ENCODE measurements around the gene PIPOX. TPM values are rescaled to one million over a fixed set of nuclear protein-coding genes. Genes with fewer than 3 reads are reported as not detected.

Gene PIPOX
- total and polyA plus RNA-seq, 2 of the 13 experiments (the other 11 are each of a cell fraction or from before 2014, with no cell fraction given), result 87.3 to 154 TPM

- peaks cover 74% of the 10 kb centered on the region for H3K4me1 ChIP-seq (ENCODE audit: insufficient read depth, low read length)
- intact Hi-C loops (cut with micrococcal nuclease; ENCODE audit: unreplicated experiment), result loop anchor here (5.0 kb wide), 1 partner anchor 36 kb away; no protein-coding TSS in a partner anchor
- POLR2A ChIA-PET, result no interaction called here
- H3K79me2 ChIP-seq (ENCODE audit: insufficient read depth, low read length), result peaks cover 29% of the 10 kb centered on the region
- H4K20me1 ChIP-seq (ENCODE audit: insufficient read depth, low read length), result no peaks in the 10 kb centered on the region
- no peak for DNase-seq (ENCODE audit: low spot score)
- H3K9me3 ChIP-seq (ENCODE audit: low read length), result no peaks in the 10 kb centered on the region
- no peak overlapping the region for H3K27ac ChIP-seq (ENCODE audit: extremely low read length, insufficient read depth, low read length)
- H3K4me2 ChIP-seq (ENCODE audit: low read depth, low read length), result peak overlapping the region; percentile 93; the same call in 1 of the 2 replicates
- no TSS peak for BruUV-seq (replicated peaks)
- no peak for FAIRE-seq
- peaks cover 3 to 7% of the 10 kb centered on the region in 2 experiments; a peak in 2 of 5 replicates for H3K36me3 ChIP-seq (replicated peaks in 1 of 2; ENCODE audit: control insufficient read depth in 1 of 2, insufficient read depth in 2 of 2, low read length in 2 of 2)
- H3K4me3 ChIP-seq (replicated peaks in 1 of 3; ENCODE audit: insufficient read depth in 1 of 3, low read depth in 2 of 3, low read length in 3 of 3), result no peak overlapping the region
- CTCF ChIA-PET (ENCODE audit: low intra/inter-chr PET ratio, low total read pairs), result no interaction called here
- peaks cover 0 to 9% of the 10 kb centered on the region in 2 experiments; a peak in 1 of 5 replicates for H3K27me3 ChIP-seq (ENCODE audit: control insufficient read depth in 1 of 2, insufficient read depth in 2 of 2, low read length in 2 of 2)
- H3K9ac ChIP-seq (ENCODE audit: insufficient read depth, low read depth, low read length), result no peak overlapping the region
- no peak overlapping the region for H2AFZ ChIP-seq (ENCODE audit: low read length)
- no peak for ATAC-seq
- TF ChIP-seq ZNF580 (CRISPR knock-in tag; IDR thresholded peaks at IDR 0.05; ENCODE audit: borderline replicate concordance, low read depth) (no peak), CREM (IDR thresholded peaks at IDR 0.05) (no peak), CREM (CRISPR knock-in tag; IDR thresholded peaks at IDR 0.05) (no peak), ZNF616 (CRISPR knock-in tag; IDR thresholded peaks at IDR 0.05; ENCODE audit: low read depth) (no peak), MXD4 (CRISPR knock-in tag; IDR thresholded peaks at IDR 0.05) (no peak), ZNF256 (CRISPR knock-in tag; conservative IDR thresholded peaks at IDR 0.05) (no peak), MIER3 (CRISPR knock-in tag; IDR thresholded peaks at IDR 0.05; ENCODE audit: borderline replicate concordance) (no peak), CSRNP2 (CRISPR knock-in tag; conservative IDR thresholded peaks at IDR 0.05; ENCODE audit: low read depth) (no peak), HOXA9 (CRISPR knock-in tag; IDR thresholded peaks at IDR 0.05; ENCODE audit: borderline replicate concordance) (no peak), GATAD2A (CRISPR knock-in tag; IDR thresholded peaks at IDR 0.05) (no peak), ZKSCAN8 (CRISPR knock-in tag; IDR thresholded peaks at IDR 0.05; ENCODE audit: borderline replicate concordance) (no peak), ZNF577 (CRISPR knock-in tag; IDR thresholded peaks at IDR 0.05; ENCODE audit: borderline replicate concordance, low read depth) (no peak), ZNF746 (CRISPR knock-in tag; IDR thresholded peaks at IDR 0.05) (no peak), RARG (CRISPR knock-in tag; IDR thresholded peaks at IDR 0.05; ENCODE audit: low read depth) (no peak), TFE3 (CRISPR knock-in tag; IDR thresholded peaks at IDR 0.05) (no peak), NCOA1 (CRISPR knock-in tag; IDR thresholded peaks at IDR 0.05) (no peak), ZFP1 (CRISPR knock-in tag; IDR thresholded peaks at IDR 0.05) (no peak), MXI1 (IDR thresholded peaks at IDR 0.05; ENCODE audit: borderline replicate concordance, low read depth, low read length) (no peak), MYPOP (CRISPR knock-in tag; IDR thresholded peaks at IDR 0.05) (no peak)
- WGBS (ENCODE audit: low lambda C conversion rate), result 92% methylated on average over 6 of the region's 6 CpGs
- in situ Hi-C loops (cut with HindIII; ENCODE audit: extremely low pct_ligation_motif_present, low pct_unique_long_range_greater_than_20kb), result no loop called here
Measured at GRCh38 chr17:29041571-29041970, 1.4 kb upstream of the PIPOX start.
